Activated naive CD4-positive, alpha-beta T cell (primary cell): ENCODE results near the gene OR5B3.
"Not testable (repeated sequence)": the region's sequence is repeated elsewhere in the genome, so short reads cannot be mapped to it uniquely, and the experiment has no call there.

ENCODE experiments used
- DNase-seq, 4 experiments: peaks; one replicate each; lab custom pipeline; 2025; lab: John Stamatoyannopoulos, UW

Gene OR5B3

GRCh38 chr11:58406774-58407173, at the start of gene OR5B3:
Gene OR5B3, minus strand, starts transcription at chr11:58406874. Its CDS starts 3,465 bp downstream, at chr11:58403409.
- no peak for DNase-seq

DNA sequence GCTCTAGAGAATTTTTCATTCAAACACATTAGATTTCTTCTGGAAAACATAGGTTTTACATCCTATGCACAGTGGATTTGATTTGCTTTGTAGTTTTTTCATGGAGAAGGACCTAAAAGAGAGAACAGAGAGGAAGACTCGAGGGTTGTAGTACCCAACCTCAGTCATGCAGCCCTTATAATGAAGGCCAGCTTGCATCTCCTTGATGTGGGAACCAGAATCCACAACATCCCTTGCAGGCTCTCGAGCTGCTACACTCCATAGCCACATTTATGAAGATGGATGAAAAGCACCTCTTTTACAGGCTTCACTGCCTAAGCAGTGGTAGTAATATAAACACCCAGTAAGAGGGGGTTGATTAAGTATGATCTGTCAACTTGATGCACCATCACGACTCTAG, 44.9 kb upstream of the OR5B3 start:
- no peak for DNase-seq

DNA sequence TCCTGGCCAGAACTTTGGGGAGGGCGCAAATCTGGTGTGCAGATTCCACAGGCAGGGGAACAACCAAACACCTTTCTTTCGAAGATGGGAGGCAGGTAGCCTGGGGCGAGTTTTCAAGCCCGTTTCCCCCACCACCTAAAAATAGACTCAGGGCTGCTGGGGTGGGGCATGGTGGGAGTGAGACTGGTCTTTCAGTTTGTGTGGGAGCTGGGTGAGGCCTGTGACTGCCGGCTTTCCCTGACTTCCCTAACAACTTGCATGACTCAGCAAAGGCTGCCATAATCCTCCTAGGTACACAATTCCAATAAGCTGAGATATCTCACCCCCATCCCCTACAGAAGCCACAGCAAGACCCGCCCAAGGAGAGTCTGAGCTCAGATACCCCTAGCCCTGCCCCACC, 39.6 kb upstream of the OR5B3 start:
- no peak for DNase-seq

DNA sequence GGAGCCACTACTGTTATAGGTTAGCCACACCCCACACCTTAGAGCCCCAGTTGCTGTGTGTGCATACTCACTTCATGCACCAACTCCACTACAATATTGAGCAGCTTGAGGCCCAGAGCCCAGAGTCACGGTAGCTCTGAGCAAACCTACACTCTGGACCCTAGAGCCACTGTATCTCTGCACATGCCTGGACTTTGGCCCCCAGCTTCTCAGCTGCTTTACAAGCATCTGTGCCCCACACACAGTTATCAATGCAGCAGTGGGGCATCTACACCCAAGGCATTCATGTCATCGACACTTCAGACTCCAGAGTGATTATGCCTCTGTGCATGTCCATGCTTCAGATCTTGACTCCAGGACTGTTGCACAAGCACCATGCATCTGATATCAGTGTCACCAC, 37.6 kb upstream of the OR5B3 start:
- no peak for DNase-seq

- no peak for DNase-seq
Measured at GRCh38 chr11:58442136-58442535, 35.5 kb upstream of the OR5B3 start, which contains the start of gene OR5B12. Gene OR5B12, minus strand, starts transcription at chr11:58442236. Its CDS starts 2,085 bp downstream, at chr11:58440151.

DNA sequence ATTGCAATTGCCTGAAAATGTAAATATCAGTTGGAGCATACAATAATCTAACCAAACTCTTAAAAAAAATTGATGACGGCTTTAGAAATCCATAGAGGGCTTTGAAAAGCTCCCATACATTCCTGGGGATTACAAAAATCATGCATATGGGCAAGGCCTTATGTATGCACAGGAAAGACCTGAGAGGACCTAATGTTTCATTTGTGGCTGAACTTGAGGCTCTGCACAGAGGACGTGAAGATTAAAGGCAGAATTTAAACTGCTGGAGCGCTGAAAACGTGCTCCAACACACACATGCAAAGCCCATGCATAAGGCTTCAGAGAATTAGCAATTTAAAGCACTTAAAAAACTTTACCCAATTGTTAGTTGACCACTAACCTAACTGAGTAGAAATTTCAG, 31.8 kb upstream of the OR5B3 start:
- no peak for DNase-seq

DNA sequence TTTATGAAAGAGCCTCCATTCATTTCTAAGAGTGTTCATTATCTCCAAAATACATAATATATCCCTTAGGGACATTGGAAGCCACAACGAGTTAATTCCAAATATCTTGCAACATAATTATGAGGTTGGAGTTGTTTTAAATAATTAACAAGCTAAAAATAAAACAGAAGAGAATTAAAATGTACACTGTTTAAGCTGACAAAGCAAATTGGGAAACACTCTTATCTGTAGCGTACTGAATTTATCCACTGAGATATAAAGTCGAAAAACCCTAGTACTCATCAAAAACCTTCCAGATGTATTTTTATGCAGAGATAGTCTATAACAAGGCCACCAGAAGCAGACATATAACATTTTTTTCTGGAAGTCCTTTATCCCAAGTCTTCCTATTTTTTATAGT, 27.5 kb upstream of the OR5B3 start:
- DNase-seq: no peak

- DNase-seq: no peak
Measured at GRCh38 chr11:58433638-58434203, 27.0 kb upstream of the OR5B3 start.

GRCh38 chr11:58429273-58429672, 22.6 kb upstream of the OR5B3 start:
- DNase-seq: no peak

- DNase-seq: no peak
Measured at GRCh38 chr11:58428021-58428420, 21.3 kb upstream of the OR5B3 start, which contains the start of gene OR5B2. Gene OR5B2, minus strand, starts transcription at chr11:58428121. Its CDS starts 4,860 bp downstream, at chr11:58423261.

DNA sequence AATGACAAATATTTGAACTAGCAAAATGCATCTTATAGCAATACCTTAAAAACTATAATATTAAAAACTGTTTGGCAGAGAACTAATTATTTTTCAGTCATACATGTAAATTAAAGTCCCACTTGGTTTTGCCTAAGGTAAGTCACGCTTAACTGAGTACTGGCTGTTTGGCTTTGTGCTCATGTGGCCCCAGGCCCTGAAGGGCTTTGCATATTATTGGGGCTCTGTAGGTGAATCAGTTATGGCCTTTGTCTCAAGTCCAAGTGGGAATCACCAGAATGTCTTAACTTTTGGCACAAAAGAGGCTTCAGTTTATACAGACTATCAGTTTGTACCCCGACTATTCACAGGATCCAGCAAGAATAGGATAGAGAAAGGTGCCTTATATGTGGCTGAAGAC, 7.1 kb downstream of the OR5B3 start:
- DNase-seq: not testable (repeated sequence)

DNA sequence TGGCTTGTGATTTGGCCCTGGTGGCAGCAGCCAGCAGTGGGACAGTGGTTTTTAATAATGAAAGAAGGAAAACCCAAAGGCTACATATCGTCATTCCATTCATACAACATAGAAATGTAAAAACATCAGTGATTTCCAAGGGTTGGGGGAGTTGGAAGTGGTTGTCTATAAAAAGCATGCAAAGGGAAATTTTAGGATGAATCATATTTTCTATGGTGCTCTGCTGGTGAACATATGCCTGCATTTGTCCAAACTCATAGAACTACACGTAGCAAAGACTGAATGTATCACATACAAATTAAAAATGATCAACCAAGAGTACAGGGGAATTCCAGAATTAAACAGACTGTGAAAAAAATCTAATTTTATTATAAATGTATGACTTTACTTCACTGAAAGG, 11.1 kb downstream of the OR5B3 start:
- DNase-seq: no peak

GRCh38 chr11:58394195-58394594, 12.5 kb downstream of the OR5B3 start:
- no peak for DNase-seq

DNA sequence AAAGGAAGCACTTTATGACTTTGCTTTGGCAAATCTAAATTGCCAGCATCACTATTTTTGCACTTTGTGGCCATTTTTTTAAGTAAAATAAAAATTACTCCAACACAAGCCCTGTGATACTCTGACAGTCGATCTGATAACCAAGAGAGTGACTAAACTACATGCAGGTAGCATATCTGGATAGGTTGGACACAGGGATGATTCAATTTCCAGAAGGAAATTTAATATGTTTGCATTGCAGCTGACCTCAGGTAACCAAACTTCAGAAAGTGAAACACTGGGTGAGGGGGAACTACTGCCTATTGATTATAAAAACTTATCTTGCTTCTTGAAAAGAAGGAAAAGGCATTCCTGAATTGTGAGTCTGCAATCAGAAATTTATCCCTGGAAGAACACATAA, 13.9 kb downstream of the OR5B3 start:
- no peak for DNase-seq

GRCh38 chr11:58391879-58392278, 14.8 kb downstream of the OR5B3 start:
- no peak for DNase-seq

GRCh38 chr11:58390551-58391063, 16.1 kb downstream of the OR5B3 start:
- DNase-seq: no peak

GRCh38 chr11:58358969-58359368, 47.7 kb downstream of the OR5B3 start, which contains the start of gene OR5B17:
Gene OR5B17, minus strand, starts transcription at chr11:58359069. Its CDS starts 0 bp downstream, at chr11:58359069.
- no peak for DNase-seq

GRCh38 chr11:58354727-58355126, 51.9 kb downstream of the OR5B3 start:
- DNase-seq: no peak
